ENCODE measurements around the gene COL23A1. TPM values are rescaled to one million over a fixed set of nuclear protein-coding genes. Genes with fewer than 3 reads are reported as not detected.
"Not testable (repeated sequence)": the region's sequence is repeated elsewhere in the genome, so short reads cannot be mapped to it uniquely, and the experiment has no call there.

The COL23A1 gene
- total and polyA plus RNA-seq, 4 donors: 0.76 to 4.4 (median 1.3) TPM

- Histone ChIP-seq H3K9me3 (ENCODE audit: control insufficient read depth in 4 of 4, insufficient read depth in 3 of 4, low read length in 3 of 4) (no peaks in the 10 kb centered on the region), H3K4me3 (no peak overlapping the region), H3K4me1 (ENCODE audit: control insufficient read depth in 5 of 5, insufficient read depth in 5 of 5, low read length in 5 of 5) (no peaks in the 10 kb centered on the region), H3K27me3 (ENCODE audit: control insufficient read depth in 3 of 3, insufficient read depth in 3 of 3, low read length in 2 of 3) (no peaks in the 10 kb centered on the region), H3K27ac (ENCODE audit: low read depth in 1 of 2, low read length in 1 of 2) (no peak overlapping the region), H3K9ac (ENCODE audit: insufficient read depth in 1 of 2, low read length in 2 of 2) (no peak overlapping the region), H3K36me3 (ENCODE audit: control insufficient read depth in 4 of 4, insufficient read depth in 4 of 4, low read length in 4 of 4) (no peaks in the 10 kb centered on the region)
- no peak for ATAC-seq (ENCODE audit: insufficient read depth, low FRiP score)
- no peak for DNase-seq
- TF ChIP-seq, protein P1, sequence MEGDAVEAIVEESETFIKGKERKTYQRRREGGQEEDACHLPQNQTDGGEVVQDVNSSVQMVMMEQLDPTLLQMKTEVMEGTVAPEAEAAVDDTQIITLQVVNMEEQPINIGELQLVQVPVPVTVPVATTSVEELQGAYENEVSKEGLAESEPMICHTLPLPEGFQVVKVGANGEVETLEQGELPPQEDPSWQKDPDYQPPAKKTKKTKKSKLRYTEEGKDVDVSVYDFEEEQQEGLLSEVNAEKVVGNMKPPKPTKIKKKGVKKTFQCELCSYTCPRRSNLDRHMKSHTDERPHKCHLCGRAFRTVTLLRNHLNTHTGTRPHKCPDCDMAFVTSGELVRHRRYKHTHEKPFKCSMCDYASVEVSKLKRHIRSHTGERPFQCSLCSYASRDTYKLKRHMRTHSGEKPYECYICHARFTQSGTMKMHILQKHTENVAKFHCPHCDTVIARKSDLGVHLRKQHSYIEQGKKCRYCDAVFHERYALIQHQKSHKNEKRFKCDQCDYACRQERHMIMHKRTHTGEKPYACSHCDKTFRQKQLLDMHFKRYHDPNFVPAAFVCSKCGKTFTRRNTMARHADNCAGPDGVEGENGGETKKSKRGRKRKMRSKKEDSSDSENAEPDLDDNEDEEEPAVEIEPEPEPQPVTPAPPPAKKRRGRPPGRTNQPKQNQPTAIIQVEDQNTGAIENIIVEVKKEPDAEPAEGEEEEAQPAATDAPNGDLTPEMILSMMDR (IDR thresholded peaks at IDR 0.05; ENCODE audit: control extremely low read depth, extremely low read depth): no peak
- 79 to 91% methylated on average over 19 of the region's 19 CpGs for WGBS, 2 donors
Observed at GRCh38 chr5:178256746-178257145, 333.4 kb downstream of the COL23A1 start.

DNA sequence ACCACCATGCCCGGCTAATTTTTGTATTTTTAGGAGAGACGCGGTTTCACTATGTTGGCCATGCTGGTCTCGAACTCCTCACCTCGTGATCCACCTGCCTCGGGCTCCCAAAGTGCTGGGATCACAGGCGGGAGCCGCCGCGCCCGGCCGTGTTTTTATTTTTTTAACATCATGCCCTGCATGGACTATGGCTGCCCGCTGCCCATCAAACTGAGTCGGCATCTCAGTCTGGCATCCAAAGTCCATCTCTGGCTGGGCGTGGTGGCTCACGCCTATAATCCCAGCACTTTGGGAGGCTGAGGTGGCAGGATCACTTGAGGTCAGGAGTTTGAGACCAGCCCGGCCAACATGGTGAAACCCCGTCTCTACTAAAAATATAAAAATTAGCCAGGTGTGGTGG lies 336.6 kb downstream of the COL23A1 start:
- not testable (repeated sequence) for ATAC-seq (ENCODE audit: insufficient read depth, low FRiP score); H3K9ac ChIP-seq (ENCODE audit: insufficient read depth in 1 of 2, low read length in 2 of 2); H3K27ac ChIP-seq (ENCODE audit: low read depth in 1 of 2, low read length in 1 of 2); H3K27me3 ChIP-seq (ENCODE audit: control insufficient read depth in 3 of 3, insufficient read depth in 3 of 3, low read length in 2 of 3); H3K9me3 ChIP-seq (ENCODE audit: control insufficient read depth in 4 of 4, insufficient read depth in 3 of 4, low read length in 3 of 4); DNase-seq; H3K4me3 ChIP-seq; H3K36me3 ChIP-seq (ENCODE audit: control insufficient read depth in 4 of 4, insufficient read depth in 4 of 4, low read length in 4 of 4); H3K4me1 ChIP-seq (ENCODE audit: control insufficient read depth in 5 of 5, insufficient read depth in 5 of 5, low read length in 5 of 5)
- 89 to 91% methylated on average over 18 of the region's 18 CpGs for WGBS, 2 donors

GRCh38 chr5:178252258-178252657 lies 337.9 kb downstream of the COL23A1 start:
- H3K27me3 ChIP-seq (ENCODE audit: control insufficient read depth in 3 of 3, insufficient read depth in 3 of 3, low read length in 2 of 3): no peaks in the 10 kb centered on the region
- TF ChIP-seq, protein P1 (IDR thresholded peaks at IDR 0.05; ENCODE audit: control extremely low read depth, extremely low read depth): no peak
- no peak for ATAC-seq (ENCODE audit: insufficient read depth, low FRiP score)
- H3K9ac ChIP-seq (ENCODE audit: insufficient read depth in 1 of 2, low read length in 2 of 2): no peak overlapping the region
- no peak for DNase-seq
- 69 to 73% methylated on average over 8 of the region's 8 CpGs for WGBS, 2 donors
- no peak overlapping the region for H3K4me3 ChIP-seq
- H3K4me1 ChIP-seq (ENCODE audit: control insufficient read depth in 5 of 5, insufficient read depth in 5 of 5, low read length in 5 of 5): no peaks in the 10 kb centered on the region
- H3K9me3 ChIP-seq (ENCODE audit: control insufficient read depth in 4 of 4, insufficient read depth in 3 of 4, low read length in 3 of 4): no peaks in the 10 kb centered on the region
- no peaks in the 10 kb centered on the region for H3K36me3 ChIP-seq (ENCODE audit: control insufficient read depth in 4 of 4, insufficient read depth in 4 of 4, low read length in 4 of 4)
- H3K27ac ChIP-seq (ENCODE audit: low read depth in 1 of 2, low read length in 1 of 2): no peak overlapping the region

GRCh38 chr5:178250263-178250662 lies 339.9 kb downstream of the COL23A1 start:
- WGBS, 2 donors: 68 to 80% methylated on average over 6 of the region's 6 CpGs
- H3K9ac ChIP-seq (ENCODE audit: insufficient read depth in 1 of 2, low read length in 2 of 2): no peak overlapping the region
- no peaks in the 10 kb centered on the region for H3K36me3 ChIP-seq (ENCODE audit: control insufficient read depth in 4 of 4, insufficient read depth in 4 of 4, low read length in 4 of 4)
- TF ChIP-seq, protein P1 (IDR thresholded peaks at IDR 0.05; ENCODE audit: control extremely low read depth, extremely low read depth): no peak
- H3K27ac ChIP-seq (ENCODE audit: low read depth in 1 of 2, low read length in 1 of 2): no peak overlapping the region
- H3K4me3 ChIP-seq: no peak overlapping the region
- DNase-seq: no peak
- no peaks in the 10 kb centered on the region for H3K27me3 ChIP-seq (ENCODE audit: control insufficient read depth in 3 of 3, insufficient read depth in 3 of 3, low read length in 2 of 3)
- ATAC-seq (ENCODE audit: insufficient read depth, low FRiP score): no peak
- H3K9me3 ChIP-seq (ENCODE audit: control insufficient read depth in 4 of 4, insufficient read depth in 3 of 4, low read length in 3 of 4): no peaks in the 10 kb centered on the region
- H3K4me1 ChIP-seq (ENCODE audit: control insufficient read depth in 5 of 5, insufficient read depth in 5 of 5, low read length in 5 of 5): no peaks in the 10 kb centered on the region
